ENCODE results near the gene APOD.

The APOD gene

DNA sequence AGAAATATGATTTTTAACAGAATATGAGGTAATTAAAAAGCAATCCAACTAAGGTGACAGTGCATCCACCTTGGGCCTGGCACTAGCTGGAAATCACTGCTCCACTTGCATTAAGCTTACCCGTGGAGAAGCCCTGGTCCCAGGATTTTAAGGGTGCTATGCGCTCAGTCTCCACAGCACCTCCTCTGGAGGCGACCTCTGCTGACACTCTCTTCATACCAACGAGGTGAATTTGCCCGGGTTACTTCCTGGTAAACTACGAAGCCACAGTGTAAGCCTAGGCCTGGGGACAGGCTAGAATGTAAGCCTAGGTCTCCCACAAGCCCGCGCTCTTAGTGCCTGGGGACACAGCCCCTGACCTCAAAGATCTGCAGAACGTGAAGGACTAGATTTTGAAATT lies 793 bp downstream of the APOD start:
- no peaks in the 10 kb centered on the region for H3K36me3 ChIP-seq (ENCODE audit: insufficient read depth, low read length)
- DNase-seq (ENCODE audit: low read depth, low spot score), result no peak
- TF ChIP-seq EZH2 (IDR thresholded peaks at IDR 0.05) (no peak), POLR2AphosphoS5 (IDR thresholded peaks at IDR 0.05; ENCODE audit: borderline replicate concordance, low read depth, low read length) (no peak), FOXP2 (optimal IDR thresholded peaks at IDR 0.05; ENCODE audit: control extremely low read depth, extremely low read length, insufficient read depth) (no peak)
- no peaks in the 10 kb centered on the region for H3K9me3 ChIP-seq (ENCODE audit: low read depth, low read length)
- peak overlapping the region; percentile 92 for H3K27ac ChIP-seq
- H3K9ac ChIP-seq (ENCODE audit: insufficient read length), result no peak overlapping the region
- no peak overlapping the region; the same call in 1 of the 2 replicates for H3K4me3 ChIP-seq

DNA sequence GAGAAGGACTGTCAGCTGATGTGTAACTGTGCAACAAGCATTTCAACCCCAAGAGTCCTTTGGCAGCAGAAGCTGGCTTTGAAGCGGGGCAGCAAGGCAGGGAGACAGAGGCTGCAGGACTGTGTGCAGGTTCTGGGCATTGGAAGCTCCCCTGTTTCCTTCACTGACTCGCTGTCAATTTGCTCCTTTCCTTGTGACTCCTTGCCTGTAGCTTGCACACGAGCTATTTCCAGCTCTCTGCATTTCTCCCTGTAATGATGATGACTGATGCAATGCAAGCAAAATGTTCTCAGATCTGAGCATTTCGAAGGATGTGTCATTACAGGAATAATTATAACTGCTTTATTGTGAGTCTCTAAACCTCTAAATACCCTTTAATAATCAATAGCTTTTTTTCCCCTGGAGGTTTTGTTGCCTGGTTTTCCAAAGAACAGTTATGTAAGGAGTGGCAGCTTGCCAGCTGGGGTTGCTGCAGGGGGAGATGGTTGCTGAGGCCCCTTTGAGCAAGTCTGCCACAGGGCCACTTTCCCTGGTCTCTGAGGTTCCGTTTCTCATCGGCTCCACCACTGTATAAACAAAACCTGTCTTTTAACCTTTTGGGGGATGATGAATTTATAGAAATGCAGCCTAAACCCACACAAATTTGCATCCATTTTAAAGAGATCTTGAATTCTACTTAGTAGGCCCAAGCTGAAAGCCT lies 2.8 kb downstream of the APOD start:
- H3K4me3 ChIP-seq, result peak overlapping the region; percentile 24
- H3K9ac ChIP-seq (ENCODE audit: insufficient read length), result peak overlapping the region; percentile 38
- TF ChIP-seq POLR2AphosphoS5 (IDR thresholded peaks at IDR 0.05; ENCODE audit: borderline replicate concordance, low read depth, low read length) (no peak), EZH2 (IDR thresholded peaks at IDR 0.05) (no peak), FOXP2 (optimal IDR thresholded peaks at IDR 0.05; ENCODE audit: control extremely low read depth, extremely low read length, insufficient read depth) (no peak)
- no peak for DNase-seq (ENCODE audit: low read depth, low spot score)
- H3K9me3 ChIP-seq (ENCODE audit: low read depth, low read length), result no peaks in the 10 kb centered on the region
- peak overlapping the region; percentile 76 for H3K27ac ChIP-seq
- no peaks in the 10 kb centered on the region for H3K36me3 ChIP-seq (ENCODE audit: insufficient read depth, low read length)

DNA sequence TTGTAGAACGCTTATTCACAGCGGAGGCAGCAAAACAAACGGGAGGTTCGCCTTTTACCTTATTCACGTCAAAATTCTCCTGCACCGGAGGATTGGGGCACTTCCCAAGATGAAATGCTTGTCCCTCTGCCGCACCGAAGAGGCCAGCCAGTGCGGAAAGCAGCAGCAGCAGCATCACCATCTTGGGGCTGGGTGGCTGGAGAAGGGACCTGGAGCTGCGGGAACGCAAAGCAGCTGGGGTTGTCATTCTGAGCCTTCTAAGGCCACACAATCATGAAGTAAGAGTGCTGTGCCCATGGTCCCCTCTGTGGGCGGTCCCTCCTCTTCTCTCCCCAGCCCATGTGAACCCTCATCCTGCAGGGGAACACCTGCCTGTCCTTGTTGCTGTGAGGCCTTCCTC lies 4.5 kb downstream of the APOD start:
- Histone ChIP-seq H3K4me3 (no peak overlapping the region), H3K9ac (ENCODE audit: insufficient read length) (no peak overlapping the region), H3K9me3 (ENCODE audit: low read depth, low read length) (no peaks in the 10 kb centered on the region), H3K27ac (no peak overlapping the region), H3K36me3 (ENCODE audit: insufficient read depth, low read length) (no peaks in the 10 kb centered on the region)
- no peak for DNase-seq (ENCODE audit: low read depth, low spot score)
- TF ChIP-seq EZH2 (IDR thresholded peaks at IDR 0.05) (no peak), FOXP2 (optimal IDR thresholded peaks at IDR 0.05; ENCODE audit: control extremely low read depth, extremely low read length, insufficient read depth) (no peak), POLR2AphosphoS5 (IDR thresholded peaks at IDR 0.05; ENCODE audit: borderline replicate concordance, low read depth, low read length) (no peak)

DNA sequence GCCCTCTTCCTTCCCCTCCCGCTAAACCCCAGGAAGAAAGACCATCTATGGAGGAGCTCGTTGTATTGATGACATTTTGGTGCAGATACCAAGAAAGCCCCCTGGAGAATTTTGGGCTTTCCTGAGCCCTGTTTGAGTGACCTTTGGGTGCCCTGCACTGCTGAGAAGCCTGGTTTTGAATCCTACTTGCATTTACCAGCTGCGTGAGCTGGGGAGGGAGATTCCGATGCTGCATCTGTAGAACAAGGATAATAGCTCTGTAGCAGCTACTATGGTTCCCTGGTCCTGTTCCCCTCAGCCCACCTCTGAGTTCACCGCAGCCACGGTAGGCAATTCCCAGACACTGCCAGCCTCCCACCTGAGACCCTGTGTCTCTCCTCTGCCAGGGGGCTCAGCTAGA lies 5.2 kb downstream of the APOD start:
- no peak for DNase-seq (ENCODE audit: low read depth, low spot score)
- no peak overlapping the region for H3K4me3 ChIP-seq
- TF ChIP-seq EZH2 (IDR thresholded peaks at IDR 0.05), result no peak
- TF ChIP-seq POLR2AphosphoS5 (IDR thresholded peaks at IDR 0.05; ENCODE audit: borderline replicate concordance, low read depth, low read length), result no peak
- TF ChIP-seq FOXP2 (optimal IDR thresholded peaks at IDR 0.05; ENCODE audit: control extremely low read depth, extremely low read length, insufficient read depth), result no peak
- no peaks in the 10 kb centered on the region for H3K9me3 ChIP-seq (ENCODE audit: low read depth, low read length)
- H3K36me3 ChIP-seq (ENCODE audit: insufficient read depth, low read length), result no peaks in the 10 kb centered on the region
- no peak overlapping the region for H3K9ac ChIP-seq (ENCODE audit: insufficient read length)
- H3K27ac ChIP-seq, result no peak overlapping the region

DNA sequence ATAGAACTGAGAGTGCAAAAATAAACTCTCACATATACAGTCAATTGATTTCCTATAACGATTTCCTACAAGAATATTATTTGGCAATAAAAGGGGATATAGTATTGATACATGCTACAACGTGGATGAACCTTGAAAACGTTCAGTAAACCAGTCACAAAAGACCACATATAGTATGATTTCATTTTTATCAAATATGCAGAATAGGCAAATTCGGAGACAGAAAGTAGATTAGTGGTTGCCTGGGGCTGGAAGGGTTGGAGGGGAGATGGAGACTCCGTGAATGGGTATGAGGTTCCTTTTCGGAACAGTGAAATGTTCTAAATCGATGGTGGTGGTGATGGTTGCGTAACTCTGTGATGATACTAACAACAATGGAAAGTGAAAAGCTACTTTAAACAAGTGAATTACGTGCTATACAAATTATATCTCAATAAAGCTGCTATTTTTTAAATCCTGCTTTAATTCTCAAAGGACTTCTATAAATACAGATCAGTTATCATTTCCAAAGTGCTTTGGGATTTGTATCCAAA lies 6.0 kb downstream of the APOD start:
- Histone ChIP-seq H3K9me3 (ENCODE audit: low read depth, low read length) (no peaks in the 10 kb centered on the region), H3K27ac (peak overlapping the region; percentile 12; the same call in 1 of the 2 replicates), H3K9ac (ENCODE audit: insufficient read length) (no peak overlapping the region), H3K36me3 (ENCODE audit: insufficient read depth, low read length) (no peaks in the 10 kb centered on the region), H3K4me3 (peak overlapping the region; percentile 24)
- TF ChIP-seq FOXP2 (optimal IDR thresholded peaks at IDR 0.05; ENCODE audit: control extremely low read depth, extremely low read length, insufficient read depth) (no peak), POLR2AphosphoS5 (IDR thresholded peaks at IDR 0.05; ENCODE audit: borderline replicate concordance, low read depth, low read length) (no peak), EZH2 (IDR thresholded peaks at IDR 0.05) (no peak)
- DNase-seq (ENCODE audit: low read depth, low spot score), result no peak

DNA sequence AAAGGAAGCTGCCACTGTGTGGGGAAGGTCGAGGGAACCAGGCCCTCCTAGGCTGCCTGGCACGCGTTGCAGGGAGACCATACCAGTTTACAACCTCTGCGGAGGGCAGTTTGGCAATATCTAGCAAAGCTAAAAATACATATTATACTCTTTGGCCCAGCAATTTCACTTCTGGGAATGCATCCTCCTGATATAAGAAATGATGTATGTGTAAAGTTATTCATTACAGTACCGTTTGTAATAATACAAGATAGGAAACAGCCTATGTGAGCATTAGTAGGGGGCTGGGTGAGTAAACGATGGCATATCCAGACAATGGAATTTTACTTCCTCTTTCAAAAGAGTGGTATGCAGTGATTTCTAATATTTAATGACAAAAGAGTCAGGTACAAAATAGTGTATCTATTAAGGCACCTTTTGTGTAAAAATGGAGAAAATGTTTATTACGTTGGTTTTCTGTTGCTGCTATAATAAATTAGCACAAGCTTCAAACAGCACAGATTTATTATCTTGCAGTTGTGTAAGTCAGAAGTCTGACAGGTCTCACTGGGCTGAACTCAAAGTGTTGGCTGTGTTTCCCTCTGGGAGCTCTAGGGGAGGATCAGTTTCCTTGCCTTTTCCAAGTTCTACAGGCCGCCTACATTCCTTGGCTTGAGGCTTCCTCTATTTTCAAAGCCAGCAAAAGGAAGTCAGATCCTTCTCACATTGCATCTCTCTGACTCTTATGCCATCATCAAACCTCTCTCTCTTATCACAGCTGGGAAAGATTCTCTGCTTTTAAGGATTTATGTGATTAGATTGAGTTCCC lies 9.0 kb downstream of the APOD start:
- Histone ChIP-seq H3K36me3 (ENCODE audit: insufficient read depth, low read length) (no peaks in the 10 kb centered on the region), H3K4me3 (no peak overlapping the region), H3K9me3 (ENCODE audit: low read depth, low read length) (no peaks in the 10 kb centered on the region), H3K27ac (no peak overlapping the region), H3K9ac (ENCODE audit: insufficient read length) (no peak overlapping the region)
- TF ChIP-seq EZH2 (IDR thresholded peaks at IDR 0.05), result no peak
- TF ChIP-seq FOXP2 (optimal IDR thresholded peaks at IDR 0.05; ENCODE audit: control extremely low read depth, extremely low read length, insufficient read depth), result no peak
- TF ChIP-seq POLR2AphosphoS5 (IDR thresholded peaks at IDR 0.05; ENCODE audit: borderline replicate concordance, low read depth, low read length), result no peak
- no peak for DNase-seq (ENCODE audit: low read depth, low spot score)

DNA sequence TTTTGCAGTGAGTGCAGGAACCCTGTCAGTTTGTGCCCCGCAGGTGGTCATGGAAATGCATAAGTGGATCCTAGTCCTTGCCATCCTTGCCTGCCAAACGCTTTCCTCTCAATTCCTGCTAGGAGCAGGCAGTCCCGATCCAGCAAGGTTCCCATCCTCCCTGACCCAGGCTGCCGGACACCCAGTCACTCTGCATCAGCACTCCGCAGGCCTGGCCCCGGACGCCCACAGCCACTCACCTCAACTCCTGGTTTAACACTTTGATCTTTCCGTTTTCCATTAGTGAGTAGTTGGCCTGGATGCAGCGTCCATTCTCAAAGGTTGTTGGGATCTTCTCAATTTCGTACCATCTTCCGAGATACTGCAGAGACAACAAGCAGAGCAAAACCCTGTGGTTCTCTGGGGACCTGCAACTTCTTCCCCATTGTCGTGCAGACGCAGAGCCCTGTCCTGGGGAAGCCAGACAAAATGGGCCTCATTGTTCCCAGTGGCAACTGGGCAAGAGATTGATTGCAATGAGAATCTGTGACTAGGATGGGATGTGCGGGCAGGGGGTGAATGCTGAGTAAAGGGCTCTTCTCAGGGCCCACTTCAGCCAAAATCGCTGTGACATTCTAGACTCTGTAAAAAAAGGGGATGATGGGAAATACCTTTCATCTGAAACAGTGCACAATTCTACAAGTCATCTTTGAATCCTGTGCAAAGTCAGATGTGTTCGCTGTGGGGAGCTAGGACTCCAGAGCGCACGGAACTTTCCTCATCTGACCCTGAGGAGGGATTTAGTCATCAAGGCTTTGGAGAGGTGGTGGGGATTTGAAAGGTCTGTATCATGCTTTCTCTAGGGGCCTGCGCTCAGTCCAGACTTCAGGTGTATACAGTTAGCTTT lies 9.9 kb downstream of the APOD start:
- no peak overlapping the region for H3K4me3 ChIP-seq
- no peaks in the 10 kb centered on the region for H3K9me3 ChIP-seq (ENCODE audit: low read depth, low read length)
- DNase-seq (ENCODE audit: low read depth, low spot score), result no peak
- no peaks in the 10 kb centered on the region for H3K36me3 ChIP-seq (ENCODE audit: insufficient read depth, low read length)
- H3K27ac ChIP-seq, result no peak overlapping the region
- H3K9ac ChIP-seq (ENCODE audit: insufficient read length), result no peak overlapping the region
- no peak for TF ChIP-seq POLR2AphosphoS5 (IDR thresholded peaks at IDR 0.05; ENCODE audit: borderline replicate concordance, low read depth, low read length)

DNA sequence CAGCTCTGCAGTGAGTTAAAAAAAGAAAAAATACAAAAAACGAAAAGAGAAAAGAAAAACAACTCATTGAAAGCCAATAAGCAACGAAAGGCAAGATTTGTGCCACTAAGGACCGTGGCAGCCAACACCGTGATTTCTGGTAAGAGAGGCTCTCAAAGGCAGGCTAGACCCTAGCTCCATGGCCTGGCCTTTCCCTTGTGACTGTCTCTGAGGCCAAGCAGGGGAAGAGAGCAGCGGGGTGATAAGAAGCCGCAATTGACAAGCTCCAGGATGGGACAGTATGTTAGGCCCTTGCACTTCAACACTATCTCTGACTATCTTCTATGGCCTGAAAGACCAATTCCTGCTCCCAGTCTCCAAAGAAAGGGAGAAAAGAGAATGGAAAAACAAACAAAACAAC lies 12.4 kb downstream of the APOD start:
- TF ChIP-seq FOXP2 (optimal IDR thresholded peaks at IDR 0.05; ENCODE audit: control extremely low read depth, extremely low read length, insufficient read depth), result no peak
- TF ChIP-seq POLR2AphosphoS5 (IDR thresholded peaks at IDR 0.05; ENCODE audit: borderline replicate concordance, low read depth, low read length), result no peak
- TF ChIP-seq EZH2 (IDR thresholded peaks at IDR 0.05), result no peak
- no peak overlapping the region for H3K27ac ChIP-seq
- no peak overlapping the region for H3K9ac ChIP-seq (ENCODE audit: insufficient read length)
- DNase-seq (ENCODE audit: low read depth, low spot score), result no peak
- no peaks in the 10 kb centered on the region for H3K36me3 ChIP-seq (ENCODE audit: insufficient read depth, low read length)
- H3K9me3 ChIP-seq (ENCODE audit: low read depth, low read length), result no peaks in the 10 kb centered on the region
- no peak overlapping the region for H3K4me3 ChIP-seq

Measured in SK-N-MC (cell line).